NCI-H1105 treated with DMSO at 0.1 percent for 48 hours (cell line): ENCODE measurements around the gene POLE.
"Not testable (repeated sequence)": the region's sequence is repeated elsewhere in the genome, so short reads cannot be mapped to it uniquely, and the experiment has no call there.

ENCODE experiments used
- DNase-seq: peaks from one replicate; lab custom pipeline; 2025; lab: John Stamatoyannopoulos, UW

POLE gene

GRCh38 chr12:132611620-132612019 lies 75.5 kb downstream of the POLE start:
- no peak for DNase-seq

- DNase-seq: peak; percentile 28
Observed at GRCh38 chr12:132610866-132611602, 76.1 kb downstream of the POLE start.

- DNase-seq: no peak
Observed at GRCh38 chr12:132610051-132610759, 76.9 kb downstream of the POLE start, which contains the start of gene LRCOL1. LRCOL1 (minus strand) TSS chr12:132610582; CDS start chr12:132606251, 4,331 bp downstream.

- no peak for DNase-seq
Observed at GRCh38 chr12:132608231-132609171, 78.6 kb downstream of the POLE start.

DNA sequence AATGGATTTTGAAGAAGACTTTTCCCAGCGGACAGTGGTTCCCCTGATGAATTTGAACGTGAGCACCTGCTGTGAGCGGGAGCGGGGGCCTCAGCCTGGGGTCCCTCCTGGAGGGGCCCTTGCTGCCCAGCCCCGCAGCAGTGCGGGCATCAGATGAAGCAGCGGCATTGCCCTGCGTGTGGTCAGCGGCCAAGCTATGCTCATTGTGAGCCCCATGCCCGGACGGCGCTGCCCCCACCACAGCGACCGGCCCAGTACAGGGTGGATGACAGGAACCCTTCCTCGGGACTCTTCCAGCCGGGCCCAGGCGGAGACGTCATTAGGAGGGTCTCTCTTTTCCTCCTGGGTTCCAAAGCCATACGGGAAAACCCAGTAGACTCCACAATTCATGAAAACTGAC lies 80.2 kb downstream of the POLE start:
- DNase-seq: no peak

- no peak for DNase-seq
Observed at GRCh38 chr12:132606466-132606865, 80.7 kb downstream of the POLE start.

GRCh38 chr12:132605892-132606291 lies 81.2 kb downstream of the POLE start:
- no peak for DNase-seq

- DNase-seq: no peak
Observed at GRCh38 chr12:132604668-132605441, 82.3 kb downstream of the POLE start.

DNA sequence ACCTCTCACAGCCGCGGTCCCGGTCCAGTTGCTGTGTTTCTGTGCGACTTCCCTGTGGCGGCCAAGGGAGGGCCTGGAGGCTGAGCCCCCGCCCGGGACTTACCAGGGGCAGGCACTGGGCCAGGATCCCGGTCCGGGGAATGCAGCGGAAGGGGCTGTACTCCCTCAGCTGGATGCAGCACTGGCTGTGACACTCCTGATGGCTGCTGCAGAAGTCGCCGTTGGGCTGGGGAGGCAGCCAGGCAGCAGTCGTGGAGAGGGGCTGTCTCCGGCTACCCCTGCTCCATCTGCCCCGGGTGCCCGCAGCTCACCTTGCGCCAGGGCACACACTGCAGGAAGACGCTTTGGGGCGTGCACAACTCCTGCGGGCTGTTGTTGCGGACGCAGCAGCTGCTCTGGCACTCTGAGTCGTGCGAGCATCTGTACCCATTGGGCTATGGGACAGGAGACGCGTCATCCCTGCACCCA lies 83.0 kb downstream of the POLE start:
- no peak for DNase-seq

DNA sequence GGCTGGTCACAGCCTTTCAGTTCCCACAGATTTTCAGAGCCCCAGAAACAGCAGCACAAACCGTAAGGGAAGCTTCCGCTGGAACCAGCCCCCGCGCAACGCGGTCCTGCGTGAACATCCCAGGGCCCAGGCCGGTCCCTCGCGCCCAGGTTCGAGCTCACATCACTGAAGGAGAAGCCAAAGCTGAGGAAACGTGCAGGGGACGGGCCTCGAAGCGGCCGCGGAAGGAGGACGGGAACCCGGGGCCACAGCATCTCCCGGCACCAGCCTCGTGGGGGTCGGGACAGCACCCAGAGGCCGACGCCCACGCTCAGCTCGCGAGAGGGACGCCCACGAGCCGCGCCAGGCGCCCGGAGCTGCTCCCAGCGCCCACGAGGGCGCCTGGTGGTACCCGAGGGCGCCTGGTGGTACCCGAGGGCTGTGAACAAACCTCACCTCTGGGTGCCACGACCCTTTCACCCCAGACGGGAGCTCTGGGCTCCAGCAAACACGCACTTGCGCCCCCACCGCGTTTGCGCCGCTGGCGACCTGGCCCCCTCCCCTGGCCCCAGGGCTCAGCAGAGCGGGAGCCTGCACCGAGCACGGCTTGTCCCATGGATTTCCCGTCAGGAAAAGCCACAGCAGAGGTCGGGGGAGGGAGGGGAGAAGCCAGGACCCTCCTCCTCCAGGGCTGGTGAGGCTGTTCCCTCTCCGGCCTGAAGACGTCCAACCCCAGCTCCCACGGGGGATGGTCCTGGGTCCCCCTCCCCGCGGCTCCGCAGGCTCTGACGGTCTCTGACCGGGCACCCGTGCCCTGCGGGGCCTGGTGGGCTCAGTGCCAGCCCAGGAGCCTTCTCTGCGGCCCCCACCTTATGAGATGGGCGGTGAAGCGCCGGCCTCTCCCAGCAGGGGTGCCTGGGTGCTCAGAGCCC lies 83.6 kb downstream of the POLE start:
- DNase-seq: no peak

DNA sequence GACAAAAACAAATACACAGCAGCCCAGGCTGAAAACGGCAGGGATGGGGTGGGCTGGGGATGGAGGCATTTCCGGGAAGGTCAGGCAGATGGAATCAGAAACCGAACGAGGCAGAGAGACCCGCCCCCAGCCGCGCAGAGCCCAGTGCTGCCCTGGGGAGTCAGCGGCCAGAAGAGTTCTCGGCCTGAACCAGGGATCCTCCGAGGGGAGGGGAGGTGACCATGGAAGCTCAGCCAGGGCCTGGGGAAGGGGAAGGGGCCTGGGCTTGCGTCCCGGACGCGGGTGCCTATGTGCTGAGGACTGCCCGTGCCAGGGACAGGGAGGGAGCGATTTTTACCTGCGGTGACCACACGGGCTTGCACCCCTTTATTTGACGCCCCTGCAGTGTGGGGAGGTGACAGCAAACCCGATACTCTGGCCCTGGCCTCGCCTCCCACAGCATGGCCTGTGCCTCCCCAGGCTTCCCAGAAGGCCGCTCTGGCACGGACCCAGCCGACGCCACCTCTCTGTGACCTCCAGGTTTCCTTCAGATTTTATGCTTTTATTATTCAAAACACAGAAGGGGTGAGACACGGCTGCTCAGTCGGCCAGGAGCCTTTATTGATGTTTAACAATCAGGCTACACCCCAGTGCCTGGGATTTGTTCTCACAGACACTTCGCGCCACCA lies 84.4 kb downstream of the POLE start:
- DNase-seq: no peak

GRCh38 chr12:132601171-132601883 lies 85.8 kb downstream of the POLE start:
- DNase-seq: no peak

DNA sequence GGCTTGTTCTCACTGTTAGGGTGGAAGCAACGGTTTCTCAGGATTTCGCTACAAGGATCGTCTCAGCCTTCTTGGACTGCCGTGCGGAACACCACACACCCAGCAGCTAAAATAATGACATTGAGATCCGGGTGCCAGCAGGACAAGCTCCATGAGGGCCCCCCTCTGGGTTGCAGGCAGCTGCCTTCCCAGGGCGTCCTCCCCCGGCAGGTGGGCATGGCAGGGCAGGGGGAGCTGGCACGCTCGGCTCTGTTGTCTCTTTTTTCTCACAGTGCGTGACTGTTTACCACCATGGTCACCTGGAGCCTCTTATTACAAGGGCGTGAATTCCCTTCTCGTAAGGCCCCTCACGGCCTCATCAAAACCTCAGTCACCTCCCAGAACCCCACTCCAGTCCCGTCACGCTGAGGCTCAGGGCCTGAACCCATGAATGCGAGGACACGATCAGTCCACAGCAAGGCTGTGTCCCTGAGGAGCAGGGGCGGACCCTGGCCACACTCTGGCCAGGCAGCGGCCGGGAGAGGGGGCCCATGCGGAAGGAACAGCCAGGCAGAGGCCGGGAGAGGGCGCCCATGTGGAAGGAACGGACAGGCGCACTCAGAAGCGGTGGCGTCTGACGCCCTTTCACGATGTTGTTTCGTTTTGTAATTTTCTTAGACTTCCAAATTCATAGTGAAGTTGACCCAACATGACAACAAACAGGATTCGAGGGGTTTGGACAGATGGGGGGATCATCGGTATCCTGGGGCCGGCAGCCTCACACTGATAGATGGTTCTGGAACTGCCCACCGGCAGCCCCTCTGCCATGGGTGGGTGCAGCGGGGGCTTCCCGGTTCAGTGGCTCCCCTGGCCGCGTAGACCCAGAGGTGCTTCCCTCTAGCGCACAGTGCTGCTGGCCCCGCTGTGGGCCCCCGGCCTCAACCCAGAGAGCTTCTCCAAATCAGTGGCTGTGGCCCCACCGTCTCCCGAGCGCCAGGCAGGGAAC lies 86.8 kb downstream of the POLE start:
- DNase-seq: no peak

GRCh38 chr12:132599502-132599901 lies 87.6 kb downstream of the POLE start:
- DNase-seq: not testable (repeated sequence)

GRCh38 chr12:132597333-132598316 lies 89.5 kb downstream of the POLE start:
- DNase-seq: peak; percentile 15

DNA sequence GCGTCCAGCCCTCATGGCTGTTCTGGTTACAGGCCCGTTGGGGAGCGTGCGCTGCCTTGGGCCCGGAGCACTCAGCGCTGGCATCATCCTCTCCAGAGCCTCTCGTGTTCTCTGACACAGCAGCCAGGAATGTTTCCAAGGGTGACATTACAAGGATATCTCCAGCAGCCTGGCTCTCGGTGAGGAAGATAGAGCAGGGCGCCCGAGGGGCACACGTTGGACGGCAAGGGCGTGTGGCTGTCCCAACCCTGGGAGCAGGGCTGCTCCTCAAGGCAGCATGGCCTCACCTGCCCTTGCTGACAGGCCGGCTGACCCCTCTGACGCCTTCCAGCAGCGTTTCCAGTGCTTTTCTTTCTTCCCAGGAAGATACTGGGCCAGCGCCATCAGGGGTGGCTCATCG lies 91.1 kb downstream of the POLE start:
- no peak for DNase-seq

GRCh38 chr12:132595183-132595582 lies 92.0 kb downstream of the POLE start:
- DNase-seq: no peak
